GM19452 (cell line): ENCODE results near the gene GZMB.
"Not testable (repeated sequence)": the region's sequence is repeated elsewhere in the genome, so short reads cannot be mapped to it uniquely, and the experiment has no call there.

Experiments
- ATAC-seq: cut with Tn5 transposase; IDR thresholded peaks from one replicate; pipeline ENCODE4 v1.9.1; 2021; ENCODE audit not compliant: unreplicated experiment

Gene GZMB

DNA sequence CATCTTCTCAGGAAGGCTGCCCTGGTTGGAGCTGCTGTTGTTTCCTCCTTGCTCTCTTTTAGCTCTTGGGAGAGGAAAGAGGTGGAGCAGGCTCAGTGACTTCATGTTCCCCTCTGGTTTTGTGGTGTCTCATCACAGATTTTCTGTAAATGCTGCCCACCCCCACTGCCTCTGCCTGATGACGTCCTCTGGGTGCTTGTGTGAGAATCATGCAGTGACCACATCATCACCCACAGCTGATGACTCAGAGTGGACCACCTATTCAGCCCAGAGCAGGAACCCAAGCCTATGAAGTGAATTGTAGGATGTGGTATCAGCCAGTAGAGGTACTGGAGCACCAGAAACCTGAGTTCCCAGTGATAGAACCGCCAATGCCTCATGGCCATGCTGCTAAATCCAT is at the start of gene GZMB:
TSS of gene GZMB (minus strand) at position 33 of the 400 bp plus-strand sequence. CDS start at position 3, 30 bp downstream.
- ATAC-seq, result no peak

- ATAC-seq, result no peak
These were observed 47.1 kb upstream of the GZMB start for GRCh38 chr14:24681056-24681455.

DNA sequence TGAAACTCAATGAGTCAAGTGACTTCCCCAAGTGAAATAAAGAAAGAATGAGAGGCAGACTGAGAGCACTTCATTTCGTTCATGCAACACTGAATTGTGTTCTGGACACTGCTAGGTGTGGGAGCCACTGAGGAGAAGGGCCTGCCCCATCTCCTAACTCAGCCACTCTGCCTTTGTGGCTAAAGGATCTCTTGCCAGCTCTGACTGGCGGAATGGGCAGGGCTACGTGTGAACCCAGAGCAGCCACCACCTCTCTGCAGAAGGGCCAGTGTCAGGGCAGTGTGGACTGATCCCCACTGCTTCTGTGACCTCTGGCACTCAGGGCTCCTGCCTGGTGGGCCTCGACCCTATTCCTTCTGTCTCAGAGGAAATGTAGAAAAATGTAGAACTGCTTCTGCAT is 46.5 kb upstream of the GZMB start:
- no peak for ATAC-seq

DNA sequence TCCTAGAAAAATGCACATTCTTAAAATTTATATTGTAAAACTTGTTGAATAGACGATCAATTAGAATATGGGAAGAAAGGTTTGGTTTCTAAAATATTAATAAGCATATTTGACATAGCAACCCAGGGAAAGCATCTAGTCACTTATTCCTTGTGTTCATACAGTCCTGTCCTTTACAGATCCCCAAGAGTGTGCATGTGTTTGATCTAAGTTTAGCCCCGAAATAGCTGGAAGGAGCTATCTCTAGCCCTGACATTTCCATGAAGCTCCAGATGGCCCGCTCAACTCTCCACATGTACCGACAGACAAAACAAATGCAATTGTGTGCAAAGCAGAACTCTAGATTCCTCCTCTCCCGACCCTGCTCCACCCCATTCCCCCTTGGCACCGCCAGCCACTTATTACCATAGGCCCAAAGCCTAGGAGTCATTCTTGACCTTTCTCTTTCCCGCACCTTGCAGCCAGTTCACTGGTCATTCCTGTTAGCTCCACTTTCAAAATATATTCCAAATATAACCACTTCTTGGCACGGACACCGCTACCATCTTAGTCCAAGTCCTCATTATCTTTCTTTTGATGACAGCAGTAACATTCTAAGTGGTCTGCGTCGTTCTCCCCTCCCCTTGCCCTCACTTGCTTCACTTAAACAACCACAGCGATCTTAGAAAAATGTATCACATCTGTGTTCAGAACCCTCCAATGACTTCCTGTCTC is 45.4 kb upstream of the GZMB start:
- no peak for ATAC-seq

GRCh38 chr14:24678801-24679247 is 44.8 kb upstream of the GZMB start:
- peak; percentile 67 for ATAC-seq

GRCh38 chr14:24677956-24678355 is 44.0 kb upstream of the GZMB start:
- no peak for ATAC-seq

DNA sequence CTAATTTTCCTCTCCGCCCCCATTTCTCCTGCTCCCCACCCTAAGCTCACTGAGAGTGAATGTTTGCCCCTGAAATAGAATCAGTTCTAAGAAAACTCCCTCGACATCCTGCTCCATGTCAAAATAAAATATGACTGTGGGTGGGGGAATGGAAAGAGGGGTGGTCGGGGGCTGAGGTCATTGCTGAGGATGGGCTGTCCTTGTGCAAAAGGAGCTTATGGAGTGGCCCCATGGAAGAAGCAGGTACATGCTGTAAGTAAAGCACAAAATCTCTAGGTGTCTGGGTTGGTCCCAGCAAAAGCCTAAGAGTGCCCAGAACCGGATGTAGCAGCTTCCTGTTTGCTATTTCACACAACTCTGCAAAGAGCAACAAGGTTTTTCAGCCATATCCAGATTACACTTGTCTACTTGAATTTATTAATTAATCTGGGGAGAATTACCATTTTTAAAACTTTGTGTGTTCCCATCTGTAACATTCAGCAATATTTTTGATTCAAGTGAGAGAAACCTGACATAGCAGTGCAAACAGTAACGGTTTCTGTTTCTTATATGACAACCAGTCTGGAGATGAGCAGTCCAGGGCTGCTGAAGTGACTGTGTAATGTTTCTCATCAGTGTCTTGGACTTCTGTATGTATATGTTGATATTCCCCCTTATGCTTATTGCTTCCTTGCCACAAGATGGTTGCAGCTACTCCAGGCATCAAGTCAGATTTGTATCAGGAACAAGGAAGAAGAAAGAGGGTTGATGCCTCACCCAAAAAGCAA is 40.4 kb upstream of the GZMB start:
- peak; percentile 51 for ATAC-seq

DNA sequence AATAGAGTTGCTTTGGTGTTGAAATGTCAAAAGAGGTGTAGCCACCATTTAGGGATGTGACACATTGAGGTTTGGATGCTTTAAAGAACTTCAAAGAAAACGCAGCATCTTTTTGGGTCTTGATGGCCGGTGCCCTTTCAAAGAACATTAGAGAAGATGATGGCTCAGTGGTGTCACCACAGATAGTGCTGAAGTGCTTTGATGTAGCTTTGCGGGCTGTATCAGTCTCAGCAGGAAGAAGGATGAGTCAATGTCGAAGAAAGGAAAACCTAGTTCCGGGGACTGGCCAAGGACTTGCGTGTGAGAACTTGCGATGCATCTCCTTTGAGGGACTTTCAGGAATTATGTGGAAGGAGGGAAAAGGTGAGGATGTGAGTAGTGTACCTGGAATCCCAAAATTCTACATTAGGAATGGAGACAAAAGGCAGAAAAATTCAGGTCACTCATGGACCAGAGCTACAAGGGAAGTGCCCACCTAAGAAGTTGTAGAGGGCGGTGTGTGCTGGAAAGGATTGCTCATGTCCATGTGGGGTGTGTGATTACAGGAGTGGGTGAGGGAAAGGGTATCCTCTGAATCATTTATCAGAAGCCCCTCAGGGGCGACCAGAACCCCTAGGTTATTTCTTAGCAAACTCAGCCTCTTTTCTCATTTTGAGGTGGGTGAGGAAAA is 39.7 kb upstream of the GZMB start:
- peak; percentile 72 for ATAC-seq

DNA sequence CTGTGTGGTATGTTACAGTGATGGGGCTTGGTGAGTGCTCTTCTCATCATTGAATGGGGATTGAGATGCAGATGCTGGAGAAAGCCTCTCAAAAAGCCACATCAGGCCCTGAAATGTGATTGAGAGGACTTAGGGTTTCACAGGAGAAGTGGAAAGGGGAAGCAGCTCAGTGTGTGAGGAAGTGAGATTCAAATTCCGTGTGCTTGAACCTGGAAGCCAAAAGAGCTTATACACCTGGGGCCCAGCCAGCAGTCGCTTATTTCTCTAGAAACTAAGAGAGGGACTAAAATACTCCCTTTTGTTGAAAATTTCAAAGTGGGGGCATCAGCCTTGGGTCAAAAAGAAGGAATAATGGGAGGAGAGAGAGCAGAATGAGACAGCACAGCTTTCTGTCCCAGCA is 39.1 kb upstream of the GZMB start:
- ATAC-seq, result peak; percentile 52

DNA sequence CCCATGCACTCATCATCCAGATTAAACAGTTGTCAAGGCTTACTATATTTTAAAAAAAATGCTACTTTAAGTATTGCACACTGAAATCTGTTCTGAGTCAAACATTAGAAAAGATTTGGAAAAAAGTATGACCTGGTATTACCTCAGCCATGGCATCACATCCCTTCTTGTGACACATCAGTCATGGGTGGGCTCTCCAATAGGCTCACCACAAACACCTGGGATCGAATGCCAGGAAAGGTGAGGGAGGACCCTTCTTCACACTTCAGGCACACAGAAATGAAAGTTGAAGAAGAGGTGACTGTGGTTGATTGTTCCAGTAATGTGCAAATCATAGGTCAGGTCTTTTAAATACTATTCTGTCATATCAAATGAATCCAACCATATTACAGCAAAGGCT is 36.6 kb upstream of the GZMB start:
- no peak for ATAC-seq

DNA sequence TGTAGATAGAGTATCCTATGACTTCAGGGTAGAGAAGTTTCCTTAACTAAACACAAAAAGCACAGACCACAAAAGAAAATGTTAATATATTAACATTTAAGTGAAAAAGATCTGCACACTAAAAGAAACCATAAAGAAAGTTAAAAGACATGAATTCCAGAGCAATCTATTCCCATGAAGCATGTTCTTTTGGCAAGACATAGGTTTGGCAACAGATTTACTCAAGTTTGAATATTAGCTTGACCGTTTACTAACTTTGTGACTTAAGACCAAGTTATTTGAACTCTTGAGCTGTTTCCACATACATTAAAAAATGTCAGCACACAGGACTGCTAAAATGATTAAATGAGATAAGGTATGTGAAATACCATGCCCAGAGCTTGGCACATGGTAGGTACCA is 35.7 kb upstream of the GZMB start:
- no peak for ATAC-seq

- peak; percentile 95 for ATAC-seq
These were observed 31.5 kb upstream of the GZMB start for GRCh38 chr14:24665440-24665991.

DNA sequence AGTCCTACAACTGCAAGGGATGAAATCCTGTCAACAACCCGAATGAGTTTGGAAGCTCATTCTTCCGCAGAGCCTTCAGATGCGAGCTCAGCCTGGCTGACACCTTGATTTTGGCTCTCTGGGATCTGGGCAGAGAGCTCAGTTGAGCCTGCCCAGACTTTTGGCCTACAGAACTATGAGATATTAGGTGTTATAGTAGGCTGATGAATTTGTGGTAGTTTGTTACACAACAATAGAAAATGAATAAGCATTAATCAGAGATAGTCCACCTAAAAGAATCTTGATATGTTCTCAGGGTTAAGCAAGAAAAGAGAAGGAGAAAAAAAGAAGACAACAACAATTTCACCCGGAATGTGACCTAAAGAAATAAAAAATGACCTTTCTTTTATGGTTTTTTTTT is 30.4 kb upstream of the GZMB start:
- ATAC-seq, result no peak

GRCh38 chr14:24662753-24663152 is 28.8 kb upstream of the GZMB start:
- no peak for ATAC-seq

DNA sequence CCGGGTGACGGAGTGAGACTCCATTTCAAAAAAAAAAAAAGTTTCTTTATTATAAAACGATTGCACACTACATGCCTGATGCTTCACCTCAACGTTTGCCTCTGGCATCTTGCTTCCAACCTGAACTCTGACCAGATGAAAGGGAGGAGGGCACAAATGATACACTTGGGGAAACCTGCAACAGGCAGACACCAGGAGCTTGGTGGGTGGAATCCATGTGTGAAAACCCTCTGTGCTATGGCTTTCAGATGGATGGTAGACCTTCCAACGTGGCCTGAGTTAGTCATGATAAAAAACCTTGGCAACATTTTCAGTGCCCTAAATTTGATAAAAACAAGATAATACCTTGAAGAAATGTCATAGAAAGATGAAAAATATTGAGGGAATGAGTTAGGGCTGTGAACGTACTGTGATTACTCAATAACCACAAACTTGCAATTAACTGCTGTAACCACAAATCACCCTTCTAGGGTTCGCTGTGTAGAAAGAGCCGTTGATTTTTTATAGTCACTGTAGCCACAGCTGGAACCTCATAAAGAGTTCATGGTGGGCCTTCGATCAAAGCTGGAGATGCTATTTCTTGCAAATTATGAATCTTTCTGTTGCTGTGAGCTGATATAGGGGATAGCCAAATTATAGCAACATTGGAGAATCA is 26.1 kb upstream of the GZMB start:
- ATAC-seq, result no peak

DNA sequence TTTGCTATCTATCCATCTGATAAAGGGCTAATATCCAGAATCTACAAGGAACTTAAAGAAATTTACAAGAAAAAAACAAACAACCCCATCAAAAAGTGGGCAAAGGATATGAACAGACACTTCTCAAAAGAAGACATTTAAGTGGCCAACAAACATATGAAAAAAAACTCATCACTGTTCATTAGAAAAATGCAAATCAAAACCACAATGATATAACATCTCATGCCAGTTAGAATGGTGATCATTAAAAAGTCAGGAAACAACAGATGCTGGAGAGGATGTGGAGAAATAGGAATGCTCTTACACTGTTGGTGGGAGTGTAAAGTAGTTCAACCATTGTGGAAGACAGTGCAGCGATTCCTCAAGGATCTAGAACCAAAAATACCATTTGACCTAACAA is 14.4 kb upstream of the GZMB start:
- not testable (repeated sequence) for ATAC-seq

DNA sequence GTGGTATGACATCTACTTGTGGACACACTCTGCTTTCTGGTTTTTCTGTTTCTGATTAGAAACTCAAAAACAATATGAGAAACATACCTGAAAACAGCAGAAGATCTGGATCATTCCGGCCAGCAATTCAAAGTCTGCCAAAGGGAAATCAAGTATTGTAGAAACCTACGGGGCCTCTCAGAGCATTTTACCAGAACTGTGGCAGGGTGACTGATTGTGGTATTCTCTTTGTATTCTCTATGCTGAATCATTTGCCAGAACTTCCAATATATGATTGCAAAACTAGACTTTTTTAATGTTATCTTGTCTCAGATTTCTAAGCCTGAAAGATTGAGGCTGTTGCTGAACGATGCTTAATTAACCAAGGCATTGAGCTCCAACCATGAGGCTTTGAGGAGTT is 5.9 kb upstream of the GZMB start:
- no peak for ATAC-seq

GRCh38 chr14:24639270-24639669 is 5.3 kb upstream of the GZMB start:
- no peak for ATAC-seq

- no peak for ATAC-seq
These were observed 637 bp downstream of the GZMB start for GRCh38 chr14:24633353-24633752.

- no peak for ATAC-seq
These were observed 1.2 kb downstream of the GZMB start for GRCh38 chr14:24632761-24633160.

GRCh38 chr14:24632336-24632735 is 1.7 kb downstream of the GZMB start:
- ATAC-seq, result no peak
